ENCODE data around the gene AREG. TPM values are rescaled to one million over a fixed set of nuclear protein-coding genes. Genes with fewer than 3 reads are reported as not detected.

AREG gene
- total RNA-seq, 1 experiment from 2014 or later: 0.33 TPM

GRCh38 chr4:74501579-74501978, 56.6 kb downstream of the AREG start (continued):
- TF ChIP-seq ARID4B (CRISPR knock-in tag; IDR thresholded peaks at IDR 0.05; ENCODE audit: borderline replicate concordance) (no peak), CREB1 (CRISPR knock-in tag; IDR thresholded peaks at IDR 0.05) (no peak), CTCF (IDR thresholded peaks at IDR 0.05) (no peak), PREB (CRISPR knock-in tag; IDR thresholded peaks at IDR 0.05; ENCODE audit: borderline replicate concordance) (no peak), CDX4 (CRISPR knock-in tag; IDR thresholded peaks at IDR 0.05; ENCODE audit: borderline replicate concordance) (no peak), ZNF263 (CRISPR knock-in tag; IDR thresholded peaks at IDR 0.05; ENCODE audit: low read depth) (no peak), ELF4 (CRISPR knock-in tag; IDR thresholded peaks at IDR 0.05; ENCODE audit: low read depth) (no peak)

- Mint-ChIP-seq H3K27me3 (ENCODE audit: low read depth) (no peaks in the 10 kb centered on the region; the same call in 1 of the 2 replicates), H3K9me3 (peaks cover 21% of the 10 kb centered on the region), H3K27ac (no peak overlapping the region), H3K4me1 (no peaks in the 10 kb centered on the region), H3K36me3 (no peaks in the 10 kb centered on the region), H3K4me3 (no peak overlapping the region)
- CTCF ChIA-PET: no interaction called here
- DNase-seq (ENCODE audit: low spot score) (no peak), ATAC-seq (no peak)
- POLR2A ChIA-PET: no interaction called here
- TF ChIP-seq HMGXB4 (CRISPR knock-in tag; IDR thresholded peaks at IDR 0.05) (no peak), PRRX2 (CRISPR knock-in tag; IDR thresholded peaks at IDR 0.05) (no peak), SMAD4 (CRISPR knock-in tag; IDR thresholded peaks at IDR 0.05) (no peak), ZNF219 (CRISPR knock-in tag; IDR thresholded peaks at IDR 0.05; ENCODE audit: borderline replicate concordance) (no peak), NFE2L1 (CRISPR knock-in tag; IDR thresholded peaks at IDR 0.05) (no peak), ARID4B (CRISPR knock-in tag; IDR thresholded peaks at IDR 0.05; ENCODE audit: borderline replicate concordance) (no peak), EMX1 (CRISPR knock-in tag; IDR thresholded peaks at IDR 0.05) (no peak), ZNF263 (CRISPR knock-in tag; IDR thresholded peaks at IDR 0.05; ENCODE audit: low read depth) (no peak), TCF7 (CRISPR knock-in tag; IDR thresholded peaks at IDR 0.05; ENCODE audit: low read depth) (no peak), USF1 (CRISPR knock-in tag; IDR thresholded peaks at IDR 0.05) (no peak), FOXP4 (CRISPR knock-in tag; IDR thresholded peaks at IDR 0.05) (no peak), ZNF416 (CRISPR knock-in tag; IDR thresholded peaks at IDR 0.05) (no peak), ETV6 (CRISPR knock-in tag; IDR thresholded peaks at IDR 0.05) (no peak)
Observed at GRCh38 chr4:74503580-74503979, 58.6 kb downstream of the AREG start.

All from WTC11 (cell line).